Keratinocyte (primary cell): Measurements from ENCODE around the gene UMODL1.

Experiments
- EZH2 ChIP-seq: IDR thresholded peaks from one replicate; pipeline ENCODE4 v1.6.1; 2012; ENCODE audit warnings: inconsistent platforms, mild to moderate bottlenecking, low read length, moderate library complexity
- TF ChIP-seq, protein P1 (sequence below), 3 experiments: IDR thresholded peaks in 1 of 3; conservative IDR thresholded peaks in 1 of 3; optimal IDR thresholded peaks in 1 of 3; 2 replicates in 2 of 3; 3 replicates in 1 of 3; pipeline versions ENCODE3 to v1.5.1; 2011; ENCODE audit warnings: low read length in 3 of 3, mild to moderate bottlenecking in 3 of 3, moderate library complexity in 2 of 3, control low read depth in 1 of 3, inconsistent platforms in 1 of 3; ENCODE audit not compliant: insufficient read depth in 2 of 3; ENCODE audit errors: extremely low read depth in 1 of 3

DNA sequence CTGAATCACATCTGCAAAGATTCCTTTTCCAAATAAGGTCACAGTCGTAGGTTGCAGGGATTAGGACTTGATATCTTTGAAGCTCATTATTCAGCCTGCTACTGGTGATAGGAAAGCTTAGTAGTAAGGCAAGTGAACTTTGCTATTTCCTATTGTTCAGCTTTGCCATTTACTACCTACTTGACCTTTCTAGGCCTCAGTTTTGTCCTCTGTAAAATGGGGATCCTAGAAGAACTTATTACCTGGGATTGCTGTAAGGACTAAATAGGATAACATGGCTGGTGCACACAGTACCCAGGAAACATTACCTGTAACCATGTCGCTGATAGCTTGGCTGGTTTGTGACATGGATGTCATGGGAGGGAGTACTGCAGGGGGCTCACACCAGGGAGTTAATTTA is 24.5 kb downstream of the UMODL1 start:
- no peak for TF ChIP-seq EZH2
- TF ChIP-seq, protein P1, sequence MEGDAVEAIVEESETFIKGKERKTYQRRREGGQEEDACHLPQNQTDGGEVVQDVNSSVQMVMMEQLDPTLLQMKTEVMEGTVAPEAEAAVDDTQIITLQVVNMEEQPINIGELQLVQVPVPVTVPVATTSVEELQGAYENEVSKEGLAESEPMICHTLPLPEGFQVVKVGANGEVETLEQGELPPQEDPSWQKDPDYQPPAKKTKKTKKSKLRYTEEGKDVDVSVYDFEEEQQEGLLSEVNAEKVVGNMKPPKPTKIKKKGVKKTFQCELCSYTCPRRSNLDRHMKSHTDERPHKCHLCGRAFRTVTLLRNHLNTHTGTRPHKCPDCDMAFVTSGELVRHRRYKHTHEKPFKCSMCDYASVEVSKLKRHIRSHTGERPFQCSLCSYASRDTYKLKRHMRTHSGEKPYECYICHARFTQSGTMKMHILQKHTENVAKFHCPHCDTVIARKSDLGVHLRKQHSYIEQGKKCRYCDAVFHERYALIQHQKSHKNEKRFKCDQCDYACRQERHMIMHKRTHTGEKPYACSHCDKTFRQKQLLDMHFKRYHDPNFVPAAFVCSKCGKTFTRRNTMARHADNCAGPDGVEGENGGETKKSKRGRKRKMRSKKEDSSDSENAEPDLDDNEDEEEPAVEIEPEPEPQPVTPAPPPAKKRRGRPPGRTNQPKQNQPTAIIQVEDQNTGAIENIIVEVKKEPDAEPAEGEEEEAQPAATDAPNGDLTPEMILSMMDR (optimal IDR thresholded peaks at IDR 0.05 in 1 of 3, IDR thresholded peaks at IDR 0.05 in 1 of 3, conservative IDR thresholded peaks at IDR 0.05 in 1 of 3; ENCODE audit: extremely low read depth in 1 of 3, insufficient read depth in 2 of 3, low read length in 3 of 3) = no peak
